ENCODE measurements around the gene SLC18A3.

Gene SLC18A3

DNA sequence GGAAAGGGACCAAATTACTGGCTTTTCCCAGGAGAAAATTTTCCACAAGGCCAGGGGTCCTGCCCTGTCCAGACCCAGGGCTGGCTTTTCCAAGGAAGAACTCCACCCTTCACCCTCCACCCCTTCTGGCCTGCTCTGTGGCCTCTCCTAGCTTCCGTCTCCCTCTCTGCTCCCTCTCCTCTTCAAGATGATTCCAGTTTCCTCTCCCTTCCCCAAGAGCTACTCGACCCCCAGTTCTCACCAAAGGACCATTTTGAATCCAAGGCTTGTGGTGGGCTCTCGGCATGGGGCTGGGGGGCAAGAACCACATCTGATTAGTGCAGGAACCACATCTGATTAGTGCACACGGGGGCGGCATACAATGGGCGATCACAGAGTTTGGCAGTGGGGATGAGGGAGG lies 11.5 kb downstream of the SLC18A3 start:
- ChIA-PET CTCF (no interaction called here), POLR2A (no interaction called here)
- TF ChIP-seq, protein P1, sequence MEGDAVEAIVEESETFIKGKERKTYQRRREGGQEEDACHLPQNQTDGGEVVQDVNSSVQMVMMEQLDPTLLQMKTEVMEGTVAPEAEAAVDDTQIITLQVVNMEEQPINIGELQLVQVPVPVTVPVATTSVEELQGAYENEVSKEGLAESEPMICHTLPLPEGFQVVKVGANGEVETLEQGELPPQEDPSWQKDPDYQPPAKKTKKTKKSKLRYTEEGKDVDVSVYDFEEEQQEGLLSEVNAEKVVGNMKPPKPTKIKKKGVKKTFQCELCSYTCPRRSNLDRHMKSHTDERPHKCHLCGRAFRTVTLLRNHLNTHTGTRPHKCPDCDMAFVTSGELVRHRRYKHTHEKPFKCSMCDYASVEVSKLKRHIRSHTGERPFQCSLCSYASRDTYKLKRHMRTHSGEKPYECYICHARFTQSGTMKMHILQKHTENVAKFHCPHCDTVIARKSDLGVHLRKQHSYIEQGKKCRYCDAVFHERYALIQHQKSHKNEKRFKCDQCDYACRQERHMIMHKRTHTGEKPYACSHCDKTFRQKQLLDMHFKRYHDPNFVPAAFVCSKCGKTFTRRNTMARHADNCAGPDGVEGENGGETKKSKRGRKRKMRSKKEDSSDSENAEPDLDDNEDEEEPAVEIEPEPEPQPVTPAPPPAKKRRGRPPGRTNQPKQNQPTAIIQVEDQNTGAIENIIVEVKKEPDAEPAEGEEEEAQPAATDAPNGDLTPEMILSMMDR (IDR thresholded peaks at IDR 0.05; ENCODE audit: control extremely low read depth, extremely low read depth, low read depth, missing control alignments): no peak
- DNase-seq (ENCODE audit: extremely low spot score): no peak

DNA sequence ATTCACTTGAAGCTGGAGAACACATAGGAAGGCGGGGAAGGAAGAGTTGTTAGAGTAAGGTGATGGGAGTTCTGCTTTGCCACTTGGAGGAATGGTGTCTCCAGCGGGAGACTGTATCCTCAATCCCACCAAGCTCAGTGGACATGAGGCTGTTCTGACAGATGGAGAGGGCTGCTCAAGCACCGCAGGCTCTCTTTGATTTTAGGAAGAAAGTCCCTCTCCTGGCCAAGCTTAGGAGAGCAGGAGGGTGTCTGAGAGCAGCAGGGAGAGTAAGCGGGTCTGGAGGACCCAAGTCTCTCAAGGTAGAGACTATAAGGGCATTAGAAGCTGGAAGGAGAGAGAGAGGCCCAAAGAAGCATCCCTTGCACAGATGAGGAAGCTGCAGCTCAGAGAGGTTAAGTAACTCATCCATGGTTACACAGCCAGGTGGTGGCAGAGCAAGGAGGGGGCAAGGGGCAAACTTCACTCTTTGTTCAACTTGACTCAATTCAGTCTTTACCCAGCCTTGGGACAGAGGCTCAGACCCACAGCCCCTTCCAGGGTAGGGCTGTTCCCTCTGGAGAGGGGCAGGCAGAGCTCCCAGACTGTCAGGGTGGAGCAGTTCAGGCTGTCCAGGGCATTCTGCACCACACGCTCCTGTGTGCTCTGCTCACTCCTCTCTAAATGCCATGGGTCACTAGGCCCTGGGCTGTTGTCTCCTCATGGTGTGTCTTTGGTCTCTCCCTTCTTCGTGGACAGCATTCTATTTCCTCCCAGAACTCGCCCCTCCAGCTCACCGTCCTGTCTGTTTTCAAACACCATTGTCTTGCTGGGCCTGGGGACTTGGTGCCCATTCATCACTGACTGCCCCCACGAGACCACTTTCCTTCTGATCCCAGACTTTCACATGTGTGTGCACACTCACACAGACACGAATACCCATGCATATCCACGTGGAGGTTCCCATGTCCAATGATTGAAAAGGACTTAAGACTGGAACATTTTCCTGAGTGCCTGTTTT lies 12.6 kb downstream of the SLC18A3 start:
- no peak for DNase-seq (ENCODE audit: extremely low spot score)
- TF ChIP-seq, protein P1 (IDR thresholded peaks at IDR 0.05; ENCODE audit: control extremely low read depth, extremely low read depth, low read depth, missing control alignments): no peak
- ChIA-PET CTCF (no interaction called here), POLR2A (no interaction called here)

DNA sequence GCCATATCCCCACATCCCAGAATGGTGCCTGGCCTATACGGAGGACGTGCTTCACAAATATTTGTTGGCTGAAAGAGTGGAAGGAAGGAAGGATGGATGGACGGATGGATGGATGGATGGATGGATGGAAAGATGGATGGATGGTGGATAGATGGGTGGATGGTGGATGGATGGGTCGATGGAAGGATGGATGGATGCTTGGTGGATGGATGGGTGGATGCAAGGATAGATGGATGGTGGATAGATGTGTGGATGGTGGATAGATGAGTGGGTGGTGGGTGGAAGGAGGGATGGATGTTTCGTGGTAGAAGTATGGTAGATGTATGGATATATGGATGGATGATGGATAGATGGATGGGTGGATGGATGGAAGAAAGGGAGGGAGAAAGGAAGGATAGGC lies 14.5 kb downstream of the SLC18A3 start:
- POLR2A ChIA-PET: no interaction called here
- TF ChIP-seq, protein P1 (IDR thresholded peaks at IDR 0.05; ENCODE audit: control extremely low read depth, extremely low read depth, low read depth, missing control alignments): no peak
- CTCF ChIA-PET: no interaction called here
- no peak for DNase-seq (ENCODE audit: extremely low spot score)

DNA sequence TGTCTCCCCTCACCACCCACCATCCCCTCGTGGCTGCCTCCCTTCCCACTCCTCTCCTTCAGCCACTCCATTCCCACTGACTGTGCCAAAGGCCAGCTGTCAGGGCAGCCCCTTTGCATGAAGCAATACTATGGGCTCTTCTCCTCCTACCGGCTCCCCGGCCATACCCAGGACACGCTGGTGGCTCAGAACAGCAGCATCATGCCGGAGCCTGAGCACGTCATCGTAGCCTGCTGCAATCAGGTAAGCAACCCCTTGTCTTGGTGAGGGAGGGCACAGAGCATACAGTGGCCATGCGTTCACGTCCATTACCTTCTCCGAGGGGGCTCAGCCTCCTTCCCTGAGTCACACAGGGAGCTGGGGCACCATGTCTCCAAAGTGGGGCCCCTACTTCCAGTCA lies 15.3 kb downstream of the SLC18A3 start:
- ChIA-PET CTCF (no interaction called here), POLR2A (no interaction called here)
- TF ChIP-seq, protein P1 (IDR thresholded peaks at IDR 0.05; ENCODE audit: control extremely low read depth, extremely low read depth, low read depth, missing control alignments): no peak
- no peak for DNase-seq (ENCODE audit: extremely low spot score)

DNA sequence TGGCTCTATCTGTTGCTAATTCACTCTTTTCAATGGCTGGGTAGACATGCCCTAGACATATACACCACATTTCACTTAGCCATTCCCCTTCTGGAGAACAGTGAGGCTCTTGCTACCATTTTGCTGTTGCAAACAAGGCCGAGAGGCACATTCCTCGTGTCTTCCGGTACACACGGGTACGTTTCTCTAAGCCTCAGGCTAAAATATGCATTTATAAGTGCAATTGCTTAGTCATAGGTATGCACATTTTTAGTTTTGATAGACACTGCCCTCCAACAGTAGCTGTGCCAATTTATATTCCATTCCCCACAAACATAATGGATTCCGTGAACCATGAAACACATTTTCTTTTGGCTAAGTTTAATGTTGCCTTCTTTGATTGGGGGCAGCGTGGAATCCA lies 16.9 kb downstream of the SLC18A3 start:
- TF ChIP-seq, protein P1 (IDR thresholded peaks at IDR 0.05; ENCODE audit: control extremely low read depth, extremely low read depth, low read depth, missing control alignments): no peak
- DNase-seq (ENCODE audit: extremely low spot score): no peak
- ChIA-PET POLR2A (no interaction called here), CTCF (interaction anchor here (0.9 kb wide), 1 partner anchor 34 kb away, joined by 3 read pairs; no protein-coding TSS in a partner anchor)

DNA sequence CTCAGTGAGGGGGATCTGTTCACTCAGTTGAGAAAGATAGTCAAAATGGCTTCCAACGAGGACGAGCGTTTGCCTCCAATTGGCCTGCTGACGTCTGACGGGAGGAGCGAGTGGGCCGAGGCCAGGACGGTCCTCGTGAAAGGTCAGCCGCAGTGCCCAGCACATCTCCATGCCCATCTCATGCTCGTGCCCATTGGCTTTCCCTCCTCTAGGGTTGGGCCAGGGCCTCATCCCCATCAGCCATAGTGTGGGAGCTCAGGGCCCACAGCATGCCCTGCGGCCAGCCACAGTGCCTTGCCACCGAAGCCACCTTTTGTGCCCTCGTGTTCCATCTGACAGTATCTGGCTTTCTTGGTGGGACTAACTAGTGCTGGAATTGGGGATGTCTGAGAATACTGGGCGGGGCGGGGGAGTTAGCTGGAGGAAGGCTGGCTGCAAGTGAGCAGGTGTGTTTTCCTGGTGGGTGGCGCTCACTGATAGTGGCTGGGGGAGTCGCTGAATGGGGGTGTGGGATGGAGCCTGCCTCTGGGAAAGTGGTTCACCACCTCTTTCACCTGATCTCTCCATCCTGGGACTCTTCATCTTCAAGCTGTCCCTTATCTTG lies 17.6 kb downstream of the SLC18A3 start:
- POLR2A ChIA-PET: no interaction called here
- no peak for DNase-seq (ENCODE audit: extremely low spot score)
- CTCF ChIA-PET: no interaction called here
- TF ChIP-seq, protein P1 (IDR thresholded peaks at IDR 0.05; ENCODE audit: control extremely low read depth, extremely low read depth, low read depth, missing control alignments): no peak

All from GM10248 (cell line).